ENCODE results near the gene PRRT1. TPM values are rescaled to one million over a fixed set of nuclear protein-coding genes. Genes with fewer than 3 reads are reported as not detected.

The PRRT1 gene
- under 1 TPM in 3 of 4 donors, not detected in 1; 0.49 to 0.81 (median 0.67) TPM for total RNA-seq

- Histone ChIP-seq H3K9me3 (no peaks in the 10 kb centered on the region), H3K27ac (peak within 1 kb of the TSS; percentile 68 to 95 (median 95)), H3K4me1 (peaks cover 25 to 26% of the 10 kb centered on the region in 2 donors), H3K4me3 (replicated peaks in 1 of 3) (peak within 1 kb of the TSS in 1 of 3 donors; percentile 51), H3K36me3 (no peaks in the 10 kb centered on the region), H3K27me3 (no peaks in the 10 kb centered on the region)
- no peak for TF ChIP-seq POLR2A (IDR thresholded peaks at IDR 0.05)
- TF ChIP-seq, protein P1, sequence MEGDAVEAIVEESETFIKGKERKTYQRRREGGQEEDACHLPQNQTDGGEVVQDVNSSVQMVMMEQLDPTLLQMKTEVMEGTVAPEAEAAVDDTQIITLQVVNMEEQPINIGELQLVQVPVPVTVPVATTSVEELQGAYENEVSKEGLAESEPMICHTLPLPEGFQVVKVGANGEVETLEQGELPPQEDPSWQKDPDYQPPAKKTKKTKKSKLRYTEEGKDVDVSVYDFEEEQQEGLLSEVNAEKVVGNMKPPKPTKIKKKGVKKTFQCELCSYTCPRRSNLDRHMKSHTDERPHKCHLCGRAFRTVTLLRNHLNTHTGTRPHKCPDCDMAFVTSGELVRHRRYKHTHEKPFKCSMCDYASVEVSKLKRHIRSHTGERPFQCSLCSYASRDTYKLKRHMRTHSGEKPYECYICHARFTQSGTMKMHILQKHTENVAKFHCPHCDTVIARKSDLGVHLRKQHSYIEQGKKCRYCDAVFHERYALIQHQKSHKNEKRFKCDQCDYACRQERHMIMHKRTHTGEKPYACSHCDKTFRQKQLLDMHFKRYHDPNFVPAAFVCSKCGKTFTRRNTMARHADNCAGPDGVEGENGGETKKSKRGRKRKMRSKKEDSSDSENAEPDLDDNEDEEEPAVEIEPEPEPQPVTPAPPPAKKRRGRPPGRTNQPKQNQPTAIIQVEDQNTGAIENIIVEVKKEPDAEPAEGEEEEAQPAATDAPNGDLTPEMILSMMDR (IDR thresholded peaks at IDR 0.05) = no peak
- DNase-seq = no peak
- 25 to 35% methylated on average over 11 to 14 of the region's 24 CpGs for whole genome bisulfite sequencing, 2 donors
- intact Hi-C loops (cut with DNase I) = loop anchor here (5.0 to 10.0 kb wide), 2 partner anchors 35 to 107 kb away; no protein-coding TSS in a partner anchor
Observed at GRCh38 chr6:32151863-32152768, at the start of gene PRRT1. PRRT1 (minus strand) TSS chr6:32151939; CDS start chr6:32151827, 112 bp downstream.

DNA sequence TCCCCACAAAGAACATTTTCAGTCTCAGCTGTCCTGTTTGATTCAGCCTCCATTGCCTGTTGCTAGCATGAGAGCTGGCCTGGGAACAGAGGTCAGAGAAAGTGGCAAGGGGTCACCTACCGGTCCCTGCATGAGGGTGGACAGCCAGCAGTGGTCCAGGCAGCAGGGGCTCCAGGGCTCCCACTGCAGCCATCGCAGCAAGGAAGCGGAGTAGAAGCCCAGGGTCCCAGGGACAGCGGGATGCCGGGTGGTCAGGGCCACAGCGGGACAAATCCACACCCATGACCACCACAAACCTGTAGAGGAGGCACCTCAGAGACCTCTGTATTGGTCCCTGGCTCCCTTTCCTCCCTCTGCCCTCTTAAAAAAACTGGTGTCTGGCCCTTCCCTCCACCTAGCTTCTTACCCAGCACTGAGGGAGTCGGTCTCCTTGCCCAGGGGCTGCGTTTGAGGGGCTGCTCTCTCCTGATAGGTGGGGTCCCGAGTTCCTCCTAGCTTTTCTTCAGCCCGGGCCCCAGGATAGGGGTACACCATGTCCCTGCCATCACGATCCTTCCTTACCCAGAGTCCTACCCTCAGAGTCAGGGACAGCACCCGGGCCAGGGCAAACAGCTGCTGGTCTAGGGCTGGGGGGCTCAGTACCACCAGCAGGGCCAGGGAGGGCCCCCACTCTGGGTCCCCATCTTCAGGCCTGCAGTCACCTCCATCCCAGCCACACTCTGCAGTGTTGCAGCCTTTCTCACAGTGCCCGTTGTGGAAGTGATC is 49.2 kb upstream of the PRRT1 start:
- no peak for DNase-seq
- no peak overlapping the region for H3K27ac ChIP-seq
- H3K4me3 ChIP-seq (replicated peaks in 1 of 3) = no peak overlapping the region
- no peaks in the 10 kb centered on the region for H3K27me3 ChIP-seq
- intact Hi-C loops (cut with DNase I) = no loop called here
- peaks cover 19 to 26% of the 10 kb centered on the region in 2 donors for H3K4me1 ChIP-seq
- no peak for TF ChIP-seq POLR2A (IDR thresholded peaks at IDR 0.05)
- TF ChIP-seq, protein P1 (IDR thresholded peaks at IDR 0.05) = no peak
- 89 to 91% methylated on average over 9 to 11 of the region's 13 CpGs for WGBS, 2 donors
- no peaks in the 10 kb centered on the region for H3K9me3 ChIP-seq
- H3K36me3 ChIP-seq = no peaks in the 10 kb centered on the region

DNA sequence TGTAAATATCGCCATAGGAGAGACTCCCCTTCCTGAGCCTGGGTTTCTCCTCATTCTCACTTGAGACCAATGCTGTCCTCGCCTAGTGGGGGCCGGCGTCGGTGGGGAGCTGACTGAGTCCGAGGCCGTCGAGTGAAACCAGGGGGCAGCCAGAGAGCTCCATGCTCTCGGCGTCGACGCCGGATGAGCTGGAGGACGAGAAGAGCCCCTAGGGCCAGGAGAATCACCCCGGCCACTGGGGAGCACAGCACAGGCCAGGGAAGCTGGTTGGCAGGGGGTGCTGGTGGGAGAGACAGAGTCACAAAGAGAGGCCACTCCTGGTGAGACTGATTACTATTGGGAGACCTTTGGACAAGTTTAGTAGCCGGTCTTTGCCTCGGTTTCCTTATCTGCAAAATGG is 47.1 kb upstream of the PRRT1 start:
- Histone ChIP-seq H3K27ac (no peak overlapping the region), H3K4me3 (replicated peaks in 1 of 3) (no peak overlapping the region), H3K4me1 (peaks cover 20 to 31% of the 10 kb centered on the region in 2 donors), H3K27me3 (no peaks in the 10 kb centered on the region), H3K9me3 (no peaks in the 10 kb centered on the region), H3K36me3 (no peaks in the 10 kb centered on the region)
- no peak for DNase-seq
- 89% methylated on average over 17 of the region's 17 CpGs for WGBS, 2 donors
- TF ChIP-seq, protein P1 (IDR thresholded peaks at IDR 0.05) = no peak
- no peak for TF ChIP-seq POLR2A (IDR thresholded peaks at IDR 0.05)
- intact Hi-C loops (cut with DNase I) = no loop called here

GRCh38 chr6:32198345-32198696 is 46.6 kb upstream of the PRRT1 start:
- Histone ChIP-seq H3K27ac (no peak overlapping the region), H3K4me3 (replicated peaks in 1 of 3) (no peak overlapping the region), H3K4me1 (peaks cover 16 to 27% of the 10 kb centered on the region in 2 donors), H3K27me3 (no peaks in the 10 kb centered on the region), H3K9me3 (no peaks in the 10 kb centered on the region), H3K36me3 (no peaks in the 10 kb centered on the region)
- 86 to 89% methylated on average over 3 of the region's 3 CpGs for WGBS, 2 donors
- DNase-seq = no peak
- intact Hi-C loops (cut with DNase I) = no loop called here
- TF ChIP-seq, protein P1 (IDR thresholded peaks at IDR 0.05) = no peak
- TF ChIP-seq POLR2A (IDR thresholded peaks at IDR 0.05) = no peak

Data from thyroid gland (tissue), 4 donors.